Measurements from ENCODE around the gene ROR2. TPM values are rescaled to one million over a fixed set of nuclear protein-coding genes. Genes with fewer than 3 reads are reported as not detected.

The ROR2 gene
- total RNA-seq, 1 experiment from 2014 or later = not detected

DNA sequence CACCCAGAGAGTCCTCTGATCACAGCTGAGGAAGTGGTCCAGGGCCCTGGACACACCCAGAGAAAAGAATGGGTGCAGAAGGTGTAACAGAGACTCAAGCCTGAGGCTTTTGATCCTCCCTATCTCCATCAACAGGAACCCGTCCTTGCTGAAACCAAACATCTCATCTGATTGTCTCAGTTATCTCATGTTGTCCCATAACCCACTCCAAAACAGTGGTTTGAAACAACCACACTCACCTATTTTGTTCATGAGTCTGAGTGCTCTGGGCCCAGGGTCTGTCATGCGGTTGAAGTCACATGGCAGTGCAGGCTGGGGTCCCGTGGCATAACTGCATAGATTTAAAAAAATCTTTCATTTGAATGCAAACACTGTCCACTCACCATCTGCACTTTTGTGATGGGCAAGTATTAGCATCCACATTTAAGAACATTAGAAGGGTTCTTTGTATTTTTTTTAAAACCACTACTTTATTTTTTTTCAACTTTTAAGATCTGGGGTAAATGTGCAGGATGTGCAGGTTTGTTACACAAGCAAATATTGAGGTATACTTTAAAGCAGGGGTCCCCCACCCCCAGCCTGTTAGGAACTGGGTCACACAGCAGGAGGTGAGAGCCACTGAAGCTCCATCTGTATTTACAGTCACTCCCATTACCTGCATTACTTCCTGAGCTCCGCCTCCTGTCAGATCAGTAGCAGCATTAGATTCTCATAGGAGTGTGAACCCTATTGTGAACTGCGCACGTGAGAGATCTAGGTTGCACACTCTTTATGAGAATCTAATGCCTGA lies 255.8 kb downstream of the ROR2 start:
- no peak overlapping the region for H3K9ac ChIP-seq (ENCODE audit: low read length)
- TF ChIP-seq, protein P1, sequence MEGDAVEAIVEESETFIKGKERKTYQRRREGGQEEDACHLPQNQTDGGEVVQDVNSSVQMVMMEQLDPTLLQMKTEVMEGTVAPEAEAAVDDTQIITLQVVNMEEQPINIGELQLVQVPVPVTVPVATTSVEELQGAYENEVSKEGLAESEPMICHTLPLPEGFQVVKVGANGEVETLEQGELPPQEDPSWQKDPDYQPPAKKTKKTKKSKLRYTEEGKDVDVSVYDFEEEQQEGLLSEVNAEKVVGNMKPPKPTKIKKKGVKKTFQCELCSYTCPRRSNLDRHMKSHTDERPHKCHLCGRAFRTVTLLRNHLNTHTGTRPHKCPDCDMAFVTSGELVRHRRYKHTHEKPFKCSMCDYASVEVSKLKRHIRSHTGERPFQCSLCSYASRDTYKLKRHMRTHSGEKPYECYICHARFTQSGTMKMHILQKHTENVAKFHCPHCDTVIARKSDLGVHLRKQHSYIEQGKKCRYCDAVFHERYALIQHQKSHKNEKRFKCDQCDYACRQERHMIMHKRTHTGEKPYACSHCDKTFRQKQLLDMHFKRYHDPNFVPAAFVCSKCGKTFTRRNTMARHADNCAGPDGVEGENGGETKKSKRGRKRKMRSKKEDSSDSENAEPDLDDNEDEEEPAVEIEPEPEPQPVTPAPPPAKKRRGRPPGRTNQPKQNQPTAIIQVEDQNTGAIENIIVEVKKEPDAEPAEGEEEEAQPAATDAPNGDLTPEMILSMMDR (conservative IDR thresholded peaks at IDR 0.05; ENCODE audit: low read depth, low read length) = no peak
- TF ChIP-seq EZH2phosphoT487 (IDR thresholded peaks at IDR 0.05; ENCODE audit: borderline replicate concordance, low read length) = no peak
- TF ChIP-seq EZH2 (IDR thresholded peaks at IDR 0.05; ENCODE audit: low read length, unreplicated experiment) = no peak
- no peak overlapping the region for H3K4me3 ChIP-seq (ENCODE audit: low read length)
- no peaks in the 10 kb centered on the region for H3K9me3 ChIP-seq (ENCODE audit: low read length)
- ChIA-PET POLR2A (ENCODE audit: unreplicated experiment) (no interaction called here), CTCF (no interaction called here)
- BruUV-seq (replicated peaks) = no TSS peak
- H3K27me3 ChIP-seq (ENCODE audit: low read length) = no peaks in the 10 kb centered on the region
- no peaks in the 10 kb centered on the region for H4K20me1 ChIP-seq (ENCODE audit: low read length)
- no peaks in the 10 kb centered on the region for H3K4me1 ChIP-seq (ENCODE audit: insufficient read depth, low read length)
- intact Hi-C loops (cut with micrococcal nuclease) = no loop called here
- H3K9me2 ChIP-seq (replicated peaks; ENCODE audit: low read length) = no peaks in the 10 kb centered on the region
- no peaks in the 10 kb centered on the region for H3F3A ChIP-seq (ENCODE audit: low read length, unreplicated experiment)
- DNase-seq (no peak), ATAC-seq (no peak)
- no peaks in the 10 kb centered on the region for H3K36me3 ChIP-seq (ENCODE audit: low read depth, low read length)
- H3K27ac ChIP-seq (ENCODE audit: low read length) = no peak overlapping the region
- H3K79me2 ChIP-seq (ENCODE audit: low read length) = no peaks in the 10 kb centered on the region
- H2AFZ ChIP-seq (ENCODE audit: low read length) = no peak overlapping the region
- H3K4me2 ChIP-seq (ENCODE audit: low read length) = no peak overlapping the region

DNA sequence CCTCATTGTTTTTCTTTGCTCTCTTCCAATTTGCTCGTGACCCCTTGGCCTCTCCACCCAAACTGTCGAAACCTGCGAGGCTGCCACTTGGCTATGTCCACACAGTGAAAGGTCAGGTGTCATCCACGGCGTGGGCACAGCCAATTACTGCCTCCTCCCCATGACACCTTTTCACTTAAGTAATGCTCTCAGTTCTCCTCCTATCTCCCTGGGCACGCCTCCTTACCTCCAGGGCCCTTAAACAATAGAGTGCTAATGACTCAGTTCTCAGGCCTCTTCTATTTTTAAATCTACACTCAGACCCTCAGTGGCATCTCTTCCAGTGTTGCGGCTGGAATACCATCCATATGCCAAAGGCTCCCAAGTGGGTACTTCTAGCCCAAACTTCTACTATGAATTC lies 256.8 kb downstream of the ROR2 start:
- Histone ChIP-seq H3K9me2 (replicated peaks; ENCODE audit: low read length) (no peaks in the 10 kb centered on the region), H3K4me3 (ENCODE audit: low read length) (no peak overlapping the region), H3K4me1 (ENCODE audit: insufficient read depth, low read length) (no peaks in the 10 kb centered on the region), H3K27ac (ENCODE audit: low read length) (no peak overlapping the region), H3K9me3 (ENCODE audit: low read length) (no peaks in the 10 kb centered on the region), H3K4me2 (ENCODE audit: low read length) (no peak overlapping the region), H3K27me3 (ENCODE audit: low read length) (no peaks in the 10 kb centered on the region), H3F3A (ENCODE audit: low read length, unreplicated experiment) (no peaks in the 10 kb centered on the region), H3K79me2 (ENCODE audit: low read length) (no peaks in the 10 kb centered on the region), H3K9ac (ENCODE audit: low read length) (no peak overlapping the region), H4K20me1 (ENCODE audit: low read length) (no peaks in the 10 kb centered on the region), H3K36me3 (ENCODE audit: low read depth, low read length) (no peaks in the 10 kb centered on the region), H2AFZ (ENCODE audit: low read length) (no peak overlapping the region)
- ATAC-seq (no peak), DNase-seq (no peak)
- no TSS peak for BruUV-seq (replicated peaks)
- ChIA-PET CTCF (no interaction called here), POLR2A (ENCODE audit: unreplicated experiment) (no interaction called here)
- intact Hi-C loops (cut with micrococcal nuclease) = no loop called here
- TF ChIP-seq, protein P1 (conservative IDR thresholded peaks at IDR 0.05; ENCODE audit: low read depth, low read length) = no peak
- TF ChIP-seq EZH2 (IDR thresholded peaks at IDR 0.05; ENCODE audit: low read length, unreplicated experiment) (no peak), EZH2phosphoT487 (IDR thresholded peaks at IDR 0.05; ENCODE audit: borderline replicate concordance, low read length) (no peak)

DNA sequence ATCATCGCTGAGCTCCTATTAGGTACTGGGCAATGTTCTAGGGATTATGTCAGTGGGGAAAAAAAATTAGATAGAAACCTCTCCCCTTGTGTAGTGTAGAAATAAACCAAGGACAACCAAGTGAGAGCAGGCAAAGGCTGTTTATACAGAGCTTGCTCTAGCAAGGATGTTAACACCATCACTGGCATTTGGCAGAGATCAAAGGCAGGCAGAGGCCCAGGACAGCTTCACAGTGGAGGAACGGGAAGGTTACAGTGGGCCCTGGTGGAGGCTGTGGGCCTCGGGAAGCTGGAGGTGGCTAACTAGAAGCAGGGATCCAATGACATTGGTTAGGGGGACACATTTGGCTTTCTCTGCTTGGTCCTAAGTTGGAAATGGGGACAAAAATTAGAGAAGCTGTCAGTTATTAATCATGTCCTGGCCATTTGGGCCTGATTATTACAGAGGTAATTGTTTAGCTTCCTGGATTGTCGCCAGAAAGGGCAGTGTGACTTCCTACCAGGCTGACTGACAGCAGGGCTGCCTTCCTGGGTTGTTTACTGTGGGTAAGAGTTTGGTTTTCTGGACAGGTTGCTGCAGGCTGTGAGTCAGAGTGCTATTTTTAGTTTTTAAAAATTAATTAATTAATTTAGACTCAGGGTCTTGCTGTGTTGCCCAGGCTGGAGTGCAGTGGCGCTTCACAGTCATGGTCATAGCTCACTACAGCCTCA lies 259.3 kb downstream of the ROR2 start:
- H3K79me2 ChIP-seq (ENCODE audit: low read length) = no peaks in the 10 kb centered on the region
- no peak for DNase-seq
- no peak for TF ChIP-seq EZH2 (IDR thresholded peaks at IDR 0.05; ENCODE audit: low read length, unreplicated experiment)
- no peak for TF ChIP-seq EZH2phosphoT487 (IDR thresholded peaks at IDR 0.05; ENCODE audit: borderline replicate concordance, low read length)
- TF ChIP-seq, protein P1 (conservative IDR thresholded peaks at IDR 0.05; ENCODE audit: low read depth, low read length) = no peak
- no peak overlapping the region for H3K27ac ChIP-seq (ENCODE audit: low read length)
- no peak overlapping the region for H3K4me3 ChIP-seq (ENCODE audit: low read length)
- intact Hi-C loops (cut with micrococcal nuclease) = no loop called here
- ChIA-PET POLR2A (ENCODE audit: unreplicated experiment) (no interaction called here), CTCF (no interaction called here)
- no peaks in the 10 kb centered on the region for H3K27me3 ChIP-seq (ENCODE audit: low read length)
- BruUV-seq (replicated peaks) = no TSS peak
- H3K9me2 ChIP-seq (replicated peaks; ENCODE audit: low read length) = no peaks in the 10 kb centered on the region
- ATAC-seq = no peak
- no peak overlapping the region for H2AFZ ChIP-seq (ENCODE audit: low read length)
- H3F3A ChIP-seq (ENCODE audit: low read length, unreplicated experiment) = no peaks in the 10 kb centered on the region
- H3K9me3 ChIP-seq (ENCODE audit: low read length) = no peaks in the 10 kb centered on the region
- no peak overlapping the region for H3K9ac ChIP-seq (ENCODE audit: low read length)
- no peaks in the 10 kb centered on the region for H4K20me1 ChIP-seq (ENCODE audit: low read length)
- H3K4me1 ChIP-seq (ENCODE audit: insufficient read depth, low read length) = no peaks in the 10 kb centered on the region
- H3K4me2 ChIP-seq (ENCODE audit: low read length) = no peak overlapping the region
- H3K36me3 ChIP-seq (ENCODE audit: low read depth, low read length) = no peaks in the 10 kb centered on the region

Data from PC-3 (cell line).